Left ventricle myocardium inferior (tissue), 1 donor: ENCODE results near the gene GSG1L2. TPM values are rescaled to one million over a fixed set of nuclear protein-coding genes. Genes with fewer than 3 reads are reported as not detected.

Experiments used
- DNase-seq: peaks from one replicate; pipeline ENCODE4 v3.0.0-alpha.2; 2020
- H3K27ac ChIP-seq: fragments of 200-600 bp; replicated peaks from 2 replicates; pipeline ENCODE4 v1.8.0; 2021
- H3K27me3 ChIP-seq: fragments of 200-600 bp; 2 replicates; pipeline ENCODE4 v1.8.0; 2021; ENCODE audit warnings: low read depth
- H3K36me3 ChIP-seq: fragments of 200-600 bp; 2 replicates; pipeline ENCODE4 v1.8.0; 2021
- H3K4me1 ChIP-seq: fragments of 200-600 bp; 2 replicates; pipeline ENCODE4 v1.8.0; 2021
- H3K4me3 ChIP-seq: fragments of 200-600 bp; 2 replicates; pipeline ENCODE4 v1.8.0; 2021; ENCODE audit warnings: mild to moderate bottlenecking, moderate library complexity
- H3K9me3 ChIP-seq: fragments of 200-600 bp; replicated peaks from 2 replicates; pipeline ENCODE4 v1.8.0; 2021
- CTCF ChIP-seq: fragments of 200-600 bp; IDR thresholded peaks from 2 replicates; pipeline ENCODE4 v1.8.0; 2021; ENCODE audit warnings: antibody characterized with exemption, mild to moderate bottlenecking, borderline replicate concordance
- intact Hi-C: fragments of 100-400 bp; cut with micrococcal nuclease; formaldehyde crosslinking; loops from one replicate; pipeline ENCODE4 v1.11.0; 2022
- total RNA-seq: library from RNA; stranded (reverse); fragmentation: NEBNext Ultra II Directional; extraction: Animal tissue kit (Norgen Biotek cat#: 25700); gene quantifications from one replicate; pipeline ENCODE4 v1.2.1, GENCODE V29; 2021
- donor health status: DM: no; HTN: yes; CAD: no; lungs with severe emphysema.

The GSG1L2 gene
- total RNA-seq, 1 donor from 2014 or later, result not detected

- H3K27me3 ChIP-seq, result peaks cover 7% of the 10 kb centered on the region
- intact Hi-C loops, result no loop called here
Observed at GRCh38 chr17:9780552-9780951, 41.3 kb downstream of the GSG1L2 start.

GRCh38 chr17:9776911-9777310, 45.0 kb downstream of the GSG1L2 start:
- TF ChIP-seq CTCF, result no peak
- intact Hi-C loops, result no loop called here

More at GRCh38 chr17:9780552-9780951, 41.3 kb downstream of the GSG1L2 start:
- Histone ChIP-seq H3K27ac (no peak overlapping the region), H3K36me3 (peaks cover 10% of the 10 kb centered on the region), H3K9me3 (peaks cover 10% of the 10 kb centered on the region), H3K4me1 (no peaks in the 10 kb centered on the region), H3K4me3 (no peak overlapping the region)
- TF ChIP-seq CTCF, result no peak
- no peak for DNase-seq

GRCh38 chr17:9772658-9773057, 49.2 kb downstream of the GSG1L2 start:
- Histone ChIP-seq H3K27ac (no peak overlapping the region), H3K4me1 (no peaks in the 10 kb centered on the region), H3K4me3 (no peak overlapping the region), H3K27me3 (peaks cover 13% of the 10 kb centered on the region), H3K36me3 (peaks cover 10% of the 10 kb centered on the region), H3K9me3 (peaks cover 10% of the 10 kb centered on the region)
- no peak for TF ChIP-seq CTCF
- intact Hi-C loops, result no loop called here
- no peak for DNase-seq

More at GRCh38 chr17:9776911-9777310, 45.0 kb downstream of the GSG1L2 start:
- H3K27ac ChIP-seq, result no peak overlapping the region
- peaks cover 5% of the 10 kb centered on the region for H3K27me3 ChIP-seq
- H3K36me3 ChIP-seq, result peaks cover 10% of the 10 kb centered on the region
- DNase-seq, result no peak
- no peaks in the 10 kb centered on the region for H3K4me1 ChIP-seq
- H3K4me3 ChIP-seq, result no peak overlapping the region
- peaks cover 10% of the 10 kb centered on the region for H3K9me3 ChIP-seq

- DNase-seq, result no peak
- Histone ChIP-seq H3K27ac (no peak overlapping the region), H3K36me3 (peaks cover 5% of the 10 kb centered on the region), H3K4me3 (no peak overlapping the region), H3K4me1 (peaks cover 6% of the 10 kb centered on the region), H3K27me3 (peaks cover 25% of the 10 kb centered on the region), H3K9me3 (peaks cover 8% of the 10 kb centered on the region)
- intact Hi-C loops, result no loop called here
- TF ChIP-seq CTCF, result no peak
Observed at GRCh38 chr17:9771465-9771864, 50.4 kb downstream of the GSG1L2 start.

- Histone ChIP-seq H3K9me3 (no peaks in the 10 kb centered on the region), H3K4me1 (peaks cover 8% of the 10 kb centered on the region), H3K4me3 (no peak overlapping the region), H3K36me3 (no peaks in the 10 kb centered on the region), H3K27ac (no peak overlapping the region), H3K27me3 (peaks cover 48% of the 10 kb centered on the region)
- TF ChIP-seq CTCF, result no peak
- DNase-seq, result no peak
- intact Hi-C loops, result no loop called here
Observed at GRCh38 chr17:9769036-9769695, 52.7 kb downstream of the GSG1L2 start.
